Testis (tissue), 2 donors: ENCODE measurements around the gene KCNG2.

Experiments
- CTCF ChIP-seq, 3 experiments: fragments of 450-650 bp in 2 of 3; fragments of 200-600 bp in 1 of 3; sonication (generic) in 1 of 3; IDR thresholded peaks; one replicate each; pipeline ENCODE4 v1.5.1; 2016 to 2019; ENCODE audit warnings: antibody characterized with exemption in 3 of 3, mild to moderate bottlenecking in 2 of 3, moderate library complexity in 1 of 3
- POLR2A ChIP-seq: fragments of 450-650 bp; IDR thresholded peaks from one replicate; pipeline ENCODE4 v1.6.1; 2017; ENCODE audit warnings: antibody characterized with exemption, mild to moderate bottlenecking, moderate library complexity

- TF ChIP-seq CTCF (IDR thresholded peaks at IDR 0.05) (no peak), POLR2A (no peak)
Observed at GRCh38 chr18:79947881-79948610, 150.3 kb downstream of the KCNG2 start.
